Kidney tubule cell (primary cell): Measurements from ENCODE around the gene CD320.
"Not testable (repeated sequence)": the region's sequence is repeated elsewhere in the genome, so short reads cannot be mapped to it uniquely, and the experiment has no call there.

Experiments
- DNase-seq: peaks from one replicate; pipeline ENCODE4 v3.0.0-alpha.2; 2018; ENCODE audit warnings: low spot score

The CD320 gene

DNA sequence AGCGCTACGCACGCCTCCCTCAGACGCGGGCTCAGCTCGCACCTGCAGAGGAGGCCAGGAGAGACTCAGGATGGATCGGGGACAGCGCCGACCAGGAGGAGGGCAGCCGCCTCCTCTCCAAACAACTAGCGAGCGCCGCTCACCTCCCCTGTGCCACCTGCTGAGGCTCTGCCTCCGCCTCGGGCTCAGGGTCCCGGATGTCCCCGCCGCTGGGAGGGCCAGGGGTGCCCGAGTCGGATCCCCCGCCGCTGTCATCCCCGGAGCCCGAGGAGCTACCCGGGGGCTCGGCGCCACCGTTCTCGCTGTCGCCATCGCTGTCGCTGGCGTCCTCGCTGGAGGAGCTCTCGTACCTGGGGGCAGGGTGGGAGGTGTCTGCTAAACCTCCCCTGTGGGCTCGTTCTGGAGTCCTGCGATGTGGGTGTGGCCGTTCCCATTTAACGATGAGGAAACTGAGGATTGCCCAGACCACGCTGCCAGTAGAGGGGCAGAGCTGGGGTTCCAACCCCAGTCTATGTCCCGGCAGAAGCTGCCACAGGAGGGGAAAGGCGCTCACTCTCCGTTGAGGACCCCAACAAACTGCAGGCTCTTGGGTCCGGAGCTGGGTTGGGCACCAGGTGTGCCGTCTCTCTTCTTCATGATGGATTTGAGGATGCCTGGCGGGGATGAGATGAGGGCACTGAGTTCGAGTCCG, 25.8 kb upstream of the CD320 start:
- no peak for DNase-seq

GRCh38 chr19:8332976-8333766, 25.0 kb upstream of the CD320 start:
- DNase-seq = no peak

- no peak for DNase-seq
Measured at GRCh38 chr19:8331263-8331845, 23.2 kb upstream of the CD320 start.

DNA sequence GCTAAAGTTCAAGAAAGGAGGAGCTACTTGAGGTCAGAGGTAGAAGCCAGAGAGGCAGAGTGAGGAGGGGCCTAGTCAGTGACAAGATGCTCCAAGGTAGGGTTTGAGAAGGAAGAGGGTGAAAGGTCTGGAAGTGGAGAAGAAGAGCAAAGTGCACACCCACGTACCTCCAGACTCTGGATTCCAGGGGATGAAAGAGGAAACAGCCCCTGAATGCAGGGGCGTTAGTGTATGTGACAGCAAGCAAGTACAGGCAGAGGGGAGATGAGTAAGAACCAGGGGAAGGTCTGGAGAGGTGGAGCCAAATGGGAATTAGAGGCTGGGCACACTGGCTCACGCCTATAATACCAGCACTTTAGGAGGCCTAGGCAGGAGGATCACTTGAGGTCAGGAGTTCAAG, 21.8 kb upstream of the CD320 start:
- DNase-seq = no peak

GRCh38 chr19:8325454-8325853, 17.3 kb upstream of the CD320 start:
- DNase-seq = no peak

GRCh38 chr19:8324186-8325050, 16.3 kb upstream of the CD320 start:
- DNase-seq = peak; percentile 35

- DNase-seq = no peak
Measured at GRCh38 chr19:8323781-8324185, 15.6 kb upstream of the CD320 start.

DNA sequence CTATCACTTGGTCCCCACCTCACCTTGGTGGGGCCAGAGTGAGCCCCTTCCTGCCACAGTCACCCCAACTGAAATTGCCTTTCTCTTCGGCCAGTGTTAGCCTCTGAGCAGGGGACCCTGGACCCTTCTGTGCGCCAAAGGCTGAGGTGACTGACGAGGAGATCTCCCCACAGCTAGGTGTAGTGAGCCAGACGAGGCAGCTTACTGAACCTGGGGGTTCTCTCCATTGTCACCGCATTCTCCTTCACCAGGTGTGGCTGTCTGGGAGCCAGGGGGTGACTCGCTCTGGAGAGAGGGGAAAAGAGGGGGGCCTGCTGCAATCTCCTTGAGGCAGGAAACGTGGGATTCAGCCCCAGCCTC, 14.5 kb upstream of the CD320 start:
- peak; percentile 16 for DNase-seq

GRCh38 chr19:8321986-8322637, 14.0 kb upstream of the CD320 start:
- no peak for DNase-seq

- peak; percentile 95 for DNase-seq
Measured at GRCh38 chr19:8321067-8321985, 13.2 kb upstream of the CD320 start, which contains the start of the genes NDUFA7 and RPS28. NDUFA7 (minus strand) TSS chr19:8321375; CDS start chr19:8321358, 17 bp downstream. RPS28 (plus strand) TSS chr19:8321496; CDS start chr19:8321531, 35 bp downstream.

GRCh38 chr19:8320564-8321066, 12.5 kb upstream of the CD320 start:
- DNase-seq = peak; percentile 32

DNA sequence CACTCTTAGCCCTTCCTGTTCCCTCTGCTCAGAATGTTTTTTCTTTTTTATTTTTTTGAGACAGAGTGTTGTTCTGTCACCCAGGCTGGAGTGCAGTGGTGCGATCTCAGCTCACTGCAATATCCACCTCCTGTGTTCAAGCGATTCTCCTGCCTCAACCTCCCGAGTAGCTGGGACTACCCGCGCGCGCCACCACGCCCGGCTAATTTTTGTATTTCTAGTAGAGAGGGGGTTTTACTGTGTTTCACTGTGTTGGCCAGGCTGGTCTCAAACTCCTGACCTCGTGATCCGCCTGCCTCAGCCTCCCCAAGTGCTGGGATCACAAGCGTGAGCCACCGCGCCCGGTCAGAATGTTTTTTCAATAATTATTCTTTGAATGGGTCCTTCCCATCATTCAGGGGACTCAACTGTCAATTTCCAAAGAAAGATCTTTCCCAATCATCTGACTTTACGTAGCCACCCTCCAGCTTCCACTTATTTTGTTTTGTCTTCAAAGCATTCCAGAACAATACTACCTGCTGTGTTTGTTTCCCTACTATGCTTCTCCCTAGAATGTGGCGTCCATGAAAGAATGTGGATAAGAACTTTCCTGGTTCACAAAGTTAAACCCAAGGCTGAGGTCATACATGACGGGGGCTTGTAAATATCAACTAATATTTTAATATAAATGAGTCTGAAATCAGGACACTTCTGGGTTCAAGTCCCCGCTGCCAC, 11.8 kb upstream of the CD320 start:
- no peak for DNase-seq

- DNase-seq = not testable (repeated sequence)
Measured at GRCh38 chr19:8318835-8319234, 10.7 kb upstream of the CD320 start.

- DNase-seq = no peak
Measured at GRCh38 chr19:8316351-8317125, 8.4 kb upstream of the CD320 start.

DNA sequence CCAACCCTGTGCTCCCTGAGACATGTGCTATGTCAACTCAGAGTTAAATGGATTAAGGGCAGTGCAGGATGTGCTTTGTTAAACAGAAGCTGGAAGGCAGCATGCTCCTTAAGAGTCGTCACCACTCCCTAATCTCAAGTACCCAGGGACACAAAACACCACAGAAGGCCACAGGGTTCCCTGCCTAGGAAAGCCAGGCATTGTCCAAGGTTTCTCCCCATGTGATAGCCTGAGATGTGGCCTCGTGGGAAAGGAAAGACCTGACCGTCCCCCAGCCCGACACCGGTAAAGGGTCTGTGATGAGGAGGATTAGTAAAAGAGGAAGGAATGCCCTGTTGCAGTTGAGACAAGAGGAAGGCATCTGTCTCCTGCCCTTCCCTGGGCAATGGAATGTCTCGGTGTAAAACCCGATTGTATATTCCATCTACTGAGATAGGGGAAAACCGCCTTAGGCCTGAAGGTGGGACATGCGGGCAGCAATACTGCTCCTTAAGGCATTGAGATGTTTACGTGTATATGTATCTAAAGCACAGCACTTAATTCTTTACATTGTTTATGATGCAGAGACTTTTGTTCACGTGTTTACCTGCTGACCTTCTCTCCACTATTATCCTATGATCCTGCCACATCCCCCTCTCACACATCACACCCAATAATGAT, 7.0 kb upstream of the CD320 start:
- not testable (repeated sequence) for DNase-seq

DNA sequence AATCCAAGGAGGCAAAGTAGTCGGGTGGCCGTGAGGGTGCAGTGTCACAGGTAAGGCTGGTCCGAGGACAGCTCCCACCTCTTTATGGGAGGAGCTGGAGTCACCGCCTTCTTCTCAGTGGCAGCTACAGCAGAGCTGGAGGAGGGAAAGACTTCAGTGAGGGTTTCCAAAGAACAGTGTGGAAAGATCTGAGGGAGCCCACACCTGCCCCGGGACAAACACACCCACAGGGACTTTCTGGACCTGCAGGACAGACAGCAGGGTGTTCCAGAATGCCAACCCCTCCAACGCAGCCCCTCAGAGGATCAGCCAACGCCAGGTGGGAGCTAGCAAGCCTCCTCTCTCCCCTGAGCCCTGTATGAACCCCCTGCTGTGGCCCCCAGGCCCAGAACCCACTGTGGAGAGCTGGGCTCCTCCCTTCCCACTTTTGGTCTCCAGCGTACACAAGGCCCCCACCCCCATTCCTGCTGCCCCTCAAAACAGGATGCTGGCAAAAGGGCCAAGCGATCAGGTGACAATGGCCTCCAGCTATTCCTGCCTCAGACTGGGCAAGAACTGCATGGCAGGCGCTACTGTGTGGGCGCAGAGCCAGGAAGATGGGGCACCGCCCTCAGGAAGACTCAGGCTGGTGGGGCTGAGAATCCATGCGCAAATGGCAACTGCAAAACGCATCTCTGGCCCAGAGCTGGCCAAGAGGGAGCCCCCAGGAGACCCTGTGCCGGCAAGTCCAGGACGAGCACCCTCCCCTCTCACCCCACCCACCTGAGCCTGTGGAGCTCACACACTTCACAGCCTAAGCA, 3.5 kb upstream of the CD320 start:
- no peak for DNase-seq

DNA sequence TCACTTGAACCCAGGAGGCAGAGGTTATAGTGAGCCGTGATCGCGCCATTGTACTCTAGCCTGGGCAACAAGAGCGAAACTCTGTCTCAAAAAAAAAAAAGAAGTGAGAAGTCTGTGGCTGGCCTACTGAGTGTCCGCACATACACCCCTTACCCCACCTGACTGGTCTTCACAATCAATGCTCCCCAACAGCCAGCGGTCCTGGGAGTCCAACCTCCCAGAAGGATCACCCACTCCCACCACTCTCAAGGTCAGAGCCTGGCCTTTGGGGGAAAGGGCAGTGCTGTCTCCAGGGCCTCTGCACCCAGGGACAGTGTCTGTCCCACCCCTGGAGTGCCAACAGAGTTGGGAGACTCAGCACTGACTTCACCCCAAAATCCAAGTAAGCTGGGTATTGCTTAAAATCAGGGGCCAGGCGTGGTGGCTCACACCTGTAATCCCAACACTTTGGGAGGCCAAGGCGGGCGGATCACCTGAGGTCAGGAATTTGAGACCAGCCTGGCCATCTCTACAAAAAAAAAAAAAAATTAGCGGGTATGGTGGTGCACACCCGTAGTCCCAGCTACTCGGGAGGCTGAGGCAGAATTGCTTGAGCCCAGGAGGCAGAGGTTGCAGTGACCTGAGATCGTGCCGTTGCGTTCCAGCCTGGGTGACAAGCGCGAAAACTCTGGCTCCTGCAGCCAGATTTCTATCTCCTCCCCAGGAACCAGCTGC, 2.3 kb upstream of the CD320 start:
- no peak for DNase-seq
